GM12878 (cell line): ENCODE data around the gene GARIN5B.

Experiments
- CBX3 ChIP-seq: fragments of 200-600 bp; sonication (generic); IDR thresholded peaks from 2 replicates; pipeline ENCODE4 v1.6.1; 2016; ENCODE audit warnings: low read depth, borderline replicate concordance
- POLR2AphosphoS5 ChIP-seq: IDR thresholded peaks from 2 replicates; pipeline ENCODE4 v1.6.1; 2011; ENCODE audit warnings: mild to moderate bottlenecking, low read length, inconsistent platforms
- SMAD5 ChIP-seq: IDR thresholded peaks from 2 replicates; pipeline ENCODE4 v1.6.1; 2016; ENCODE audit warnings: antibody characterized with exemption, low read depth
- ZNF384 ChIP-seq: IDR thresholded peaks from 2 replicates; pipeline ENCODE4 v1.6.1; 2012; ENCODE audit warnings: low read depth, mild to moderate bottlenecking, low read length, improper control_type of control experiment, borderline replicate concordance
- TF ChIP-seq, protein P1 (sequence below), 3 experiments: IDR thresholded peaks in 2 of 3; conservative IDR thresholded peaks in 1 of 3; 2 replicates each; pipeline ENCODE4 v1.5.1; 2011; ENCODE audit warnings: low read depth in 3 of 3, low read length in 3 of 3, mild to moderate bottlenecking in 3 of 3, control low read depth in 2 of 3, moderate library complexity in 2 of 3, inconsistent platforms in 1 of 3, mixed read lengths in 1 of 3; ENCODE audit not compliant: control insufficient read depth in 2 of 3, insufficient read depth in 1 of 3; ENCODE audit errors: extremely low read depth in 1 of 3

- TF ChIP-seq, protein P1, sequence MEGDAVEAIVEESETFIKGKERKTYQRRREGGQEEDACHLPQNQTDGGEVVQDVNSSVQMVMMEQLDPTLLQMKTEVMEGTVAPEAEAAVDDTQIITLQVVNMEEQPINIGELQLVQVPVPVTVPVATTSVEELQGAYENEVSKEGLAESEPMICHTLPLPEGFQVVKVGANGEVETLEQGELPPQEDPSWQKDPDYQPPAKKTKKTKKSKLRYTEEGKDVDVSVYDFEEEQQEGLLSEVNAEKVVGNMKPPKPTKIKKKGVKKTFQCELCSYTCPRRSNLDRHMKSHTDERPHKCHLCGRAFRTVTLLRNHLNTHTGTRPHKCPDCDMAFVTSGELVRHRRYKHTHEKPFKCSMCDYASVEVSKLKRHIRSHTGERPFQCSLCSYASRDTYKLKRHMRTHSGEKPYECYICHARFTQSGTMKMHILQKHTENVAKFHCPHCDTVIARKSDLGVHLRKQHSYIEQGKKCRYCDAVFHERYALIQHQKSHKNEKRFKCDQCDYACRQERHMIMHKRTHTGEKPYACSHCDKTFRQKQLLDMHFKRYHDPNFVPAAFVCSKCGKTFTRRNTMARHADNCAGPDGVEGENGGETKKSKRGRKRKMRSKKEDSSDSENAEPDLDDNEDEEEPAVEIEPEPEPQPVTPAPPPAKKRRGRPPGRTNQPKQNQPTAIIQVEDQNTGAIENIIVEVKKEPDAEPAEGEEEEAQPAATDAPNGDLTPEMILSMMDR (IDR thresholded peaks at IDR 0.05 in 2 of 3, conservative IDR thresholded peaks at IDR 0.05 in 1 of 3; ENCODE audit: control insufficient read depth in 2 of 3, extremely low read depth in 1 of 3, insufficient read depth in 1 of 3, low read depth in 3 of 3, low read length in 3 of 3), result no peak
- no peak for TF ChIP-seq SMAD5
- TF ChIP-seq ZNF384, result no peak
- no peak for TF ChIP-seq CBX3
- TF ChIP-seq POLR2AphosphoS5, result no peak
These were observed 7.4 kb upstream of the GARIN5B start, which contains the start of gene IL11 for GRCh38 chr19:55370305-55370988.
